GM12873 (cell line): ENCODE measurements around the gene KRTAP4-11.

ENCODE experiments used
- TF ChIP-seq, protein P1 (sequence below): IDR thresholded peaks from 2 replicates; pipeline ENCODE4 v1.5.1; 2012; ENCODE audit warnings: low read depth, mild to moderate bottlenecking, moderate library complexity, low read length, control low read depth; ENCODE audit not compliant: insufficient read depth; ENCODE audit errors: missing control alignments

KRTAP4-11 gene

DNA sequence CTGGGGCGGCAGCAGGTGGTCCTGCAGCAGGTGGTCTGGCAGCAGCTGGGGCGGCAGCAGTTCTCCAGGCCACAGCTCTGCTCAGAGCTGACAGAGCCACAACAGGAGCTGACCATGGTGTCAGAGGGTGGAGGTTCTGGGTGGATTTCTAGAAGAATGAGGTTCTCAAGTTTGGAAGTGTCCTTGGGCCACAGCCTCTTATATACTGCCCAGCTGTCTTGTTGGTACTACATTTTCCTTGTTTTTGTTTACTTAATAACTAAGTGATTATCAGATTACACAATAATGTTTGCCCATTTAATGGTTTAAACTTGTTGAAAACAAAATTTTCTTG lies 31.4 kb upstream of the KRTAP4-11 start, which contains the start of gene KRTAP4-5:
KRTAP4-5 (minus strand) TSS at position 174 of the 334 bp plus-strand sequence; CDS start at position 116, 58 bp downstream.
- TF ChIP-seq, protein P1, sequence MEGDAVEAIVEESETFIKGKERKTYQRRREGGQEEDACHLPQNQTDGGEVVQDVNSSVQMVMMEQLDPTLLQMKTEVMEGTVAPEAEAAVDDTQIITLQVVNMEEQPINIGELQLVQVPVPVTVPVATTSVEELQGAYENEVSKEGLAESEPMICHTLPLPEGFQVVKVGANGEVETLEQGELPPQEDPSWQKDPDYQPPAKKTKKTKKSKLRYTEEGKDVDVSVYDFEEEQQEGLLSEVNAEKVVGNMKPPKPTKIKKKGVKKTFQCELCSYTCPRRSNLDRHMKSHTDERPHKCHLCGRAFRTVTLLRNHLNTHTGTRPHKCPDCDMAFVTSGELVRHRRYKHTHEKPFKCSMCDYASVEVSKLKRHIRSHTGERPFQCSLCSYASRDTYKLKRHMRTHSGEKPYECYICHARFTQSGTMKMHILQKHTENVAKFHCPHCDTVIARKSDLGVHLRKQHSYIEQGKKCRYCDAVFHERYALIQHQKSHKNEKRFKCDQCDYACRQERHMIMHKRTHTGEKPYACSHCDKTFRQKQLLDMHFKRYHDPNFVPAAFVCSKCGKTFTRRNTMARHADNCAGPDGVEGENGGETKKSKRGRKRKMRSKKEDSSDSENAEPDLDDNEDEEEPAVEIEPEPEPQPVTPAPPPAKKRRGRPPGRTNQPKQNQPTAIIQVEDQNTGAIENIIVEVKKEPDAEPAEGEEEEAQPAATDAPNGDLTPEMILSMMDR: no peak

DNA sequence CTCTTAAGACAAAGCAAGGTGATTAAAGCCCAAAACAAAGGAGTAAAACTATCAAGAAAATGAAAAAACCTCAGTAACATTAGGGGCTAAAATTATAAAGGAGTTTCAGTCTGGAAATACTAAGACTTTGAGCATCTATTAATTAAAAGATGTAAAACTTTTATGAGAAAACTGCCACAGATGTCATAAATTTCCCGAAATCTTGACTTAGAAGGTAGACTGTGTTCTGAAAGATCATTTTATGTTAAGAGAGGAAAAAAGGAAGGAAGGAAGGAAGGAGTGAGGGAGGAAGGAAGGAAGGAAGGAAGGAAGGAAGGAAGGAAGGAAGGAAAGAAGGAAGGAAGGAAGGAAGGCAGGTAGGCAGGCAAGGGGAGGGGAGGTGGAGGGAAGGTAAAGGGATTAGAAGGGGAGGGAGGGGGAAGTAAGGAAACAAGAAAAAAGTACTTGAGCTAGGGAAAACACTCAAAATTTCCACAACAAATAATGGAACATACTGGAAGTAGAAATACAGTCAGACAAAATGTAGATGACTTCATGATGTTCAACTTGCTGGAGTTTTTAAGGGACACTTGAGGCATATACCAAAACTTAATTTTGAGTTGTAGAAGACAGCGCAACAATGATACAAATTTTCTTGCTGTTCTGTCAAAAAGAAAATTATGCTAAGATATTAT lies 29.5 kb upstream of the KRTAP4-11 start:
- TF ChIP-seq, protein P1: no peak

- TF ChIP-seq, protein P1: no peak
These were observed 27.1 kb upstream of the KRTAP4-11 start for GRCh38 chr17:41145261-41145660.

- TF ChIP-seq, protein P1: no peak
These were observed 26.7 kb upstream of the KRTAP4-11 start for GRCh38 chr17:41144846-41145245.

- TF ChIP-seq, protein P1: no peak
These were observed 23.2 kb upstream of the KRTAP4-11 start for GRCh38 chr17:41141361-41141760.

DNA sequence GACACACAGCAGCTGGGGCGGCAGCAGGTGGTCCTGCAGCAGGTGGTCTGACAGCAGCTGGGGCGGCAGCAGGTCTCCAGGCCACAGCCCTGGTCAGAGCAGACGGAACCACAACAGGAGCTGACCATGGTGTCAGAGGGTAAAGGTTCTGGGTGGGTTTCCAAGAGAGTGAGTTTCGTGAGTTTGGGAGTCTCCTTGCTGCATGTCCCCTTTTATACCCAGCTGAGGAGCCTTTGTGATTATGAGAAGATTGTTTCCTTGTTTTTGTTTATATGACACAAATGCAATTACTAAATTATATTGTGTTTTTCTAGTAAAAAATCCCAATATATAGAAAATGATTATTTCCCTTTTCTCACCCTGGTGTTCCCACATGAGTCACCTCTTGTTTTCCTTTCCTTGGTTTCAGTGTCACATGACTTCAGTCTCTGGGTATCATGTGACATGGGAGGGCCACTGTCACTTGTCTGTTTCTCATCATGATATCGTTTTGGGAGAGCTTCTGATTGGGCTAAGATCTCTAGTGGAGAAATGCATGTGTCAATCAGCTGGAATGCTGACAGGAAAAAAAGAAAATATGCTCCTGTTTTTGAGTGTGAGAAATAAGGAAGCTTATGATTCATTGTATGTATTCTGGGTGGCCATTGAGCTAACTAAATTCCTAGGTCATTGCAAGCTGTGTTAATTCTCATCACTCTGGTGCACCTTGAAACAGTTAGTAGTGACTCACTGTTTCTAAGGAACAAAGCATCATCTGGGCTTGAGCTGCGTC lies 22.4 kb upstream of the KRTAP4-11 start, which contains the start of gene KRTAP4-6:
KRTAP4-6 (minus strand) TSS at position 185 of the 772 bp plus-strand sequence; CDS start at position 128, 57 bp downstream.
- TF ChIP-seq, protein P1: no peak
